GM18505 (cell line): ENCODE results near the gene CCL14.
"Not testable (repeated sequence)": the region's sequence is repeated elsewhere in the genome, so short reads cannot be mapped to it uniquely, and the experiment has no call there.

ENCODE experiments used
- ATAC-seq: cut with Tn5 transposase; IDR thresholded peaks from one replicate; pipeline ENCODE4 v1.9.1; 2021; ENCODE audit not compliant: unreplicated experiment
- POLR2A ChIP-seq: IDR thresholded peaks from 4 replicates; pipeline ENCODE4 v1.6.1; 2011; ENCODE audit warnings: borderline replicate concordance; ENCODE audit not compliant: insufficient read depth, insufficient read length; ENCODE audit errors: extremely low read depth

CCL14 gene

GRCh38 chr17:36001862-36002603 is 15.5 kb upstream of the CCL14 start:
- no peak for TF ChIP-seq POLR2A
- no peak for ATAC-seq

GRCh38 chr17:36001110-36001771 is 14.7 kb upstream of the CCL14 start, which contains the start of gene CCL15:
Gene CCL15 (minus strand): TSS chr17:36001553. CDS start chr17:36001492, 61 bp downstream.
- no peak for ATAC-seq
- TF ChIP-seq POLR2A = no peak

DNA sequence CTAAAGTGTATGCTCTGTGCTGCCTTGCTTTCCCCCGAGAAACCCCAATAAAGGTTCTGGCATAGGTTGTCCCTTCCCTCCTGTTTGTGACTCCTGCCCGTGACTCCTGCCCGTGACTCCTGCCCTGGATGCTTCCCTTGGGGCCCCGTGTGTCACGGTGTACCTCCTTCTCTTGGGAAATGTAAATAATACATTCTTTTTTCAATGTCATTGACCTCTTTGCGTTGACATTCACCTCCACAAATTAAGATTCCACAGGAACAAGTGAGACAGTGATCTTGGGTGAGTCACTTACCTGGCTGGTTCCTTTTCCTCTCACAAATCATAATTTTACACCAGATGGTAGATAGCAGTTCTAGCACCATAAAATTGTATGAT is 14.2 kb upstream of the CCL14 start:
- ATAC-seq = no peak
- no peak for TF ChIP-seq POLR2A

- no peak for TF ChIP-seq POLR2A
- ATAC-seq = no peak
Measured at GRCh38 chr17:35998756-35999155, 12.2 kb upstream of the CCL14 start.

DNA sequence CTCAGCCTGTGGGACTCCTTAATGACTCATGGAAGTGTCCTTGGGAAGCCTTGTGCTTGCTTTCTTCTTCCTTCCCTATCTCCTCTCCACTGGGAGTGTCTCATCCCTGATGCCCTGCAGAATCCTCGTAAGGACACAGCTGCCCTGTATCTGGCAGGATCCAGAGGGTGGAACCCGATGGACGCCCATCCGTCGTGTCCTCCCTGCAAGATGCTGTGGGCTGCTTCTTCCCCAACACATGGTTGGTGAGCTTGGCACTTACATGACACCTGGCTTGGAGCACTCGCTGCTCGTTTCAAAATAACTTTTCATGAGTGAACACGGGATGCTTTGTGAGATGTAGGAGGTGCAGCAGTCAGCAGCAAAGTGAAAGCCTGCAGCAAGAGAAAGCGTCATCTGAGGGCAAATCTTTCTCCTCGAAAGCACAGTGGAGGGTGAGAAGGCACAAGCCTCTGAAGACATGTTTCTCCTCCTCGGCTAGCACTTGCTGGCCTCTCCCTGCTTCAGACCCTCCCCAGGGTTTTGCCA is 11.6 kb upstream of the CCL14 start:
- ATAC-seq = no peak

GRCh38 chr17:35995346-35995745 is 8.8 kb upstream of the CCL14 start:
- not testable (repeated sequence) for ATAC-seq

More for the DNA sequence above, 11.6 kb upstream of the CCL14 start:
- no peak for TF ChIP-seq POLR2A

- no peak for ATAC-seq
Measured at GRCh38 chr17:35991075-35991474, 4.5 kb upstream of the CCL14 start.

DNA sequence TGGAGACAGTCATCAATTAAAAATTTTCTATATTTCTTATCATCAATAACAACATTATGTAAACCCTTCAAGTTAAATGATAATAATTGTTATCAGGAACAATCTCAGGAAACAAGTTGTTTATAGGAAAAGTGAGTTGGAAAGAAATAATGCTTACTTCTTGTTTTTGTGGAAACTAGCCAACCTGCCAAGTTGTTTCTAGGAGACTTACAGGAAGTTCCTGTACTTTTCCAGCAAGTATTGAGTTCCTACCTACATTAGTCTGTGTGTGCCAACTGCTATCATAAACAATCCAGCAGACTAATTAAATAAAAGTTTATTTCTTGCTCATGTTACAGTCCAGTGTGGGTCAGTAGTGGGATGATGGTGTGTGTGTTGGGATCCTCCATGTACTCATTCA is 1.6 kb upstream of the CCL14 start:
- no peak for TF ChIP-seq POLR2A
- no peak for ATAC-seq

More at GRCh38 chr17:35991075-35991474, 4.5 kb upstream of the CCL14 start:
- no peak for TF ChIP-seq POLR2A

DNA sequence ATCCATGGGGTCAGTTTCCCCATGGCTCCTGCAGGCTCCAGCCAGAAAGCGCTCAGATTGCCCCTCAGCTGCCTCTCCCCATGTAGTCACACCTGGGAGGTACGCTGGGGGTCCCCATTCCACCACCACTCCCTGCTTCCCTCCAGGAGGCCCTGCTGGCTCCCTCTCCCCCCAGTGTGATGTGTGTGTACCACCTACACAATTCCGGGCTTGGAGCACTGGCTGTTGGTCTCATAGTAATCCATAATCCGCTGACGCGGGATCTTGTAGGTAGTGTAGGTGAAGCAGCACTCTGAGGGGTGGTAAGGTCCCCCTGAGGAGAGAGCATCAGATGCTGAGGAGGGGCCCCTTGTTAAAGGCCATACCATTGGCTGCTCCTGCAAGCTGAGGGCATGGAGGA is 2.4 kb downstream of the CCL14 start:
- TF ChIP-seq POLR2A = no peak
- ATAC-seq = no peak

- ATAC-seq = no peak
- TF ChIP-seq POLR2A = no peak
Measured at GRCh38 chr17:35982409-35983191, 3.9 kb downstream of the CCL14 start.

GRCh38 chr17:35981908-35982330 is 4.6 kb downstream of the CCL14 start:
- no peak for TF ChIP-seq POLR2A
- ATAC-seq = no peak

DNA sequence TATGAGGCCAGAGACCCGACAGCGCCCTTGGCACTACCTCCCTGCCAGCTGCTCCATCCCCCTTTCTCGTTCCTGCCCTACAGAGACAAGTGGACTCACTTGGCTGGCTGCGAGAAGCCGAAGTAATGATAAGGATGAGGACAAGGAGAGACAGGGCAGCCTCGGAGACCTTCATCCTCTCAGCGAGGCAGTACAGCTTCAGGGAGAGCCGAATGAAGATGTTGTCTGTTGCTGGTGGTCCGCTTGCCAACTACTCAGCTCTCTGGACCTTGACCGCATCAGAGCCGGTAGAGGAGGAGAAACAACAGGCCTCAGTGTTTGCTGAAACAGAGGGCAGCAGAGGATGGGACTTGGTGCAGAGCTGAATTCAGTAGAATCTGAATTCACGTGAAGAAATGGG is 5.3 kb downstream of the CCL14 start, which contains the start of gene CCL16:
TSS of gene CCL16 (minus strand) at position 252 of the 400 bp plus-strand sequence. CDS start at position 175, 77 bp downstream.
- no peak for TF ChIP-seq POLR2A
- no peak for ATAC-seq

GRCh38 chr17:35978346-35978745 is 8.2 kb downstream of the CCL14 start:
- no peak for ATAC-seq
- TF ChIP-seq POLR2A = no peak
